HepG2 (cell line): ENCODE results near the gene NAMPT. TPM values are rescaled to one million over a fixed set of nuclear protein-coding genes. Genes with fewer than 3 reads are reported as not detected.

Source experiments
- ATAC-seq: fragments of 200-7000 bp; cut with Tn5 transposase; 3 replicates; pipeline ENCODE4 v1.9.1; 2020; ENCODE audit warnings: mild to moderate bottlenecking, moderate library complexity
- BruUV-seq: library from RNA; stranded (reverse); fragments of 400-500 nt; replicated peaks from 2 replicates; lab custom pipeline; 2021; lab: Mats Ljungman, UMichigan
- CTCF ChIA-PET: fragments of 300-600 bp; formaldehyde crosslinking; extraction: SDS; loops from one replicate; lab custom pipeline; 2021; ENCODE audit warnings: low total read pairs, inconsistent platforms, low intra/inter-chr PET ratio; lab: Yijun Ruan, JAX
- POLR2A ChIA-PET: fragments of 350-600 bp; sonication (Branson Sonifier 250); formaldehyde crosslinking; loops from one replicate; lab custom pipeline; 2020; ENCODE audit warnings: antibody characterized with exemption, inconsistent platforms; lab: Yijun Ruan, JAX
- DNase-seq: peaks from one replicate; pipeline ENCODE4 v3.0.0-alpha.2; 2015; ENCODE audit warnings: low spot score
- FAIRE-seq: peaks from 3 replicates; lab custom pipeline; 2011; peaks lifted over from hg19 to GRCh38; lab: Jason Lieb, UNC
- H2AFZ ChIP-seq: one replicate; pipeline ENCODE4 v1.6.1; 2011; ENCODE audit warnings: low read length, inconsistent platforms
- H3K27ac ChIP-seq: fragments of 300-600 bp; 3 replicates; pipeline ENCODE4 v1.8.0; 2011; ENCODE audit warnings: mixed run types, mild to moderate bottlenecking, mixed read lengths, low read length, inconsistent platforms; ENCODE audit not compliant: insufficient read depth; ENCODE audit errors: extremely low read length
- H3K27me3 ChIP-seq, 2 experiments: fragments of 200-600 bp in 1 of 2; 2 replicates in 1 of 2; 3 replicates in 1 of 2; pipeline versions ENCODE4 v1.6.0 to v1.8.0; 2011; ENCODE audit warnings: low read length in 2 of 2, mild to moderate bottlenecking in 2 of 2, moderate library complexity in 2 of 2, inconsistent platforms in 1 of 2; ENCODE audit not compliant: insufficient read depth in 2 of 2, control insufficient read depth in 1 of 2
- H3K36me3 ChIP-seq, 2 experiments: fragments of 200-600 bp in 1 of 2; replicated peaks in 1 of 2; 2 replicates in 1 of 2; 3 replicates in 1 of 2; pipeline versions ENCODE4 v1.5.1 to v1.8.0; 2011; ENCODE audit warnings: low read length in 2 of 2, inconsistent platforms in 1 of 2; ENCODE audit not compliant: insufficient read depth in 2 of 2, control insufficient read depth in 1 of 2
- H3K4me1 ChIP-seq: 2 replicates; pipeline ENCODE4 v1.5.1; 2012; ENCODE audit warnings: low read length, inconsistent platforms; ENCODE audit not compliant: insufficient read depth
- H3K4me2 ChIP-seq: 2 replicates; pipeline ENCODE4 v1.6.0; 2011; ENCODE audit warnings: low read depth, low read length, inconsistent platforms
- H3K4me3 ChIP-seq, 3 experiments: fragments of 200-600 bp in 1 of 3; sonication (generic), shearing (Covaris generic) in 1 of 3; replicated peaks in 1 of 3; 2 replicates each; pipeline ENCODE4 v1.5.1; 2011 to 2016; ENCODE audit warnings: low read length in 3 of 3, inconsistent platforms in 2 of 3, low read depth in 2 of 3, mild to moderate bottlenecking in 2 of 3, control low read depth in 1 of 3, mixed read lengths in 1 of 3; ENCODE audit not compliant: insufficient read depth in 1 of 3
- H3K79me2 ChIP-seq: one replicate; pipeline ENCODE4 v1.6.1; 2011; ENCODE audit warnings: low read length, inconsistent platforms; ENCODE audit not compliant: insufficient read depth
- H3K9ac ChIP-seq: 2 replicates; pipeline ENCODE4 v1.6.0; 2011; ENCODE audit warnings: mild to moderate bottlenecking, low read depth, low read length, inconsistent platforms; ENCODE audit not compliant: insufficient read depth
- H3K9me3 ChIP-seq: 2 replicates; pipeline ENCODE4 v1.5.1; 2012; ENCODE audit warnings: mild to moderate bottlenecking, low read length
- H4K20me1 ChIP-seq: 2 replicates; pipeline ENCODE4 v1.6.0; 2011; ENCODE audit warnings: inconsistent platforms, mild to moderate bottlenecking, low read length, moderate library complexity; ENCODE audit not compliant: insufficient read depth
- CEBPB ChIP-seq: IDR thresholded peaks from 2 replicates; pipeline ENCODE4 v1.6.1; 2011; ENCODE audit warnings: low read depth, low read length, improper control_type of control experiment, borderline replicate concordance
- RXRB ChIP-seq: IDR thresholded peaks from 2 replicates; pipeline ENCODE4 v1.6.1; 2016; ENCODE audit warnings: borderline replicate concordance, missing genetic modification reagents, missing compliant biosample characterization
- YY1 ChIP-seq: IDR thresholded peaks from 2 replicates; pipeline ENCODE4 v1.6.1; 2011; ENCODE audit warnings: low read length, low read depth, moderate library complexity, mild to moderate bottlenecking; ENCODE audit not compliant: insufficient read depth, insufficient replicate concordance
- ZMYM2 ChIP-seq: sonication (generic); formaldehyde crosslinking; IDR thresholded peaks from 2 replicates; pipeline ENCODE4 v1.8.0; 2022; ENCODE audit warnings: mild to moderate bottlenecking, missing genetic modification reagents
- ZNF296 ChIP-seq: sonication (generic); formaldehyde crosslinking; conservative IDR thresholded peaks from 2 replicates; pipeline ENCODE4 v1.5.0; 2020; ENCODE audit warnings: mild to moderate bottlenecking, missing genetic modification reagents
- ZSCAN12 ChIP-seq: sonication (generic); formaldehyde crosslinking; IDR thresholded peaks from 2 replicates; pipeline ENCODE4 v1.9.0; 2021; ENCODE audit warnings: mild to moderate bottlenecking, missing genetic modification reagents
- WGBS: methylation state at CpG from one replicate; pipeline ENCODE4 v1.1.6; 2017; ENCODE audit warnings: low lambda C conversion rate; 5-methylcytosine and 5-hydroxymethylcytosine counted together
- in situ Hi-C: cut with HindIII; loops from 2 replicates; pipeline ENCODE4 v1.10.0; 2017; ENCODE audit warnings: low pct_unique_long_range_greater_than_20kb; ENCODE audit not compliant: extremely low pct_ligation_motif_present
- intact Hi-C: fragments of 100-400 bp; cut with micrococcal nuclease; formaldehyde crosslinking; loops from one replicate; pipeline ENCODE4 v1.10.0; 2022; ENCODE audit not compliant: unreplicated experiment
- polyA plus RNA-seq, 8 experiments: library from polyadenylated mRNA; depleted of rRNA in 3 of 8; stranded (reverse) in 7 of 8; unstranded in 1 of 8; fragments of >200 nt; fragmentation: Illumina TruSeq in 4 of 8; extraction: Trizol in 4 of 8; gene quantifications; 2 replicates each; pipeline versions ENCODE4 v1.2.1 to v1.2.3, GENCODE V29; 2011 to 2016; ENCODE audit warnings: low read depth in 4 of 8, missing spikeins in 1 of 8, mixed read lengths in 1 of 8; ENCODE audit not compliant: insufficient read depth in 1 of 8
- total RNA-seq, 5 experiments: library from RNA; depleted of rRNA; stranded (reverse); fragments of >200 nt; fragmentation: Illumina TruSeq; extraction: Trizol; gene quantifications; 2 replicates each; pipeline ENCODE4 v1.2.3, GENCODE V29; 2016; ENCODE audit warnings: low read depth in 1 of 5
- TF ChIP-seq, protein P1 (sequence below): sonication (generic); formaldehyde crosslinking; IDR thresholded peaks from 2 replicates; pipeline ENCODE4 v1.4.0; 2020; ENCODE audit warnings: missing genetic modification reagents
- TF ChIP-seq, protein P2 (sequence below): sonication (generic); formaldehyde crosslinking; IDR thresholded peaks from 2 replicates; pipeline ENCODE4 v1.4.0; 2020; ENCODE audit warnings: low read depth, missing genetic modification reagents

NAMPT gene
- total and polyA plus RNA-seq, 2 of the 13 experiments (the other 11 are each of a cell fraction or from before 2014, with no cell fraction given), result 15.8 to 67.7 TPM

DNA sequence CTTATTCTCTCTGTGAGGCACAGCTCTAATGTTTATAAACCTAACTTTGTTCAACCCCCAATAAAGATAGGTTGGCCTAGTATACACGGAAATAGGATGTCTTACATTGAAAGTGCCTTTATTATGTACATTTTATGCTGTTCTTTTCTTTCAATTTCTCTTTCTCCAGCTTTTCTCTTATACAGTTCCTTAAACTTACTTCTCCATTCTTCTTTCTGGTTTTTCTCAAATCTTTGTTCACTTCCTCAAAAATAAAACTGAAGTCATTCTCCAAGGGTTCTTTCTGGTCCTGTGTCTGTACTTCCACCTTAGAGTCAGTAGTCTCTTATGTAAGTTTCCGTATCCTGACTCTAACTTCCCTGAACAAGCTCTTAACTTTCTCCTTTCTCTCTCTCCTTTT lies 29.2 kb upstream of the NAMPT start:
- CTCF ChIA-PET, result no interaction called here
- H3K27ac ChIP-seq, result no peak overlapping the region
- intact Hi-C loops, result no loop called here

More for the DNA sequence above, 29.2 kb upstream of the NAMPT start:
- Histone ChIP-seq H3K4me2 (no peak overlapping the region), H3K9me3 (no peaks in the 10 kb centered on the region), H3K36me3 (no peaks in the 10 kb centered on the region), H3K4me3 (no peak overlapping the region), H3K27me3 (no peaks in the 10 kb centered on the region; a peak in 1 of 5 replicates), H3K4me1 (0 out of 2 replicates have a peak, but pooled peaks cover 8% of the 10 kb centered on the region), H4K20me1 (no peaks in the 10 kb centered on the region), H3K79me2 (no peaks in the 10 kb centered on the region), H2AFZ (no peak overlapping the region), H3K9ac (no peak overlapping the region)
- TF ChIP-seq, protein P1, sequence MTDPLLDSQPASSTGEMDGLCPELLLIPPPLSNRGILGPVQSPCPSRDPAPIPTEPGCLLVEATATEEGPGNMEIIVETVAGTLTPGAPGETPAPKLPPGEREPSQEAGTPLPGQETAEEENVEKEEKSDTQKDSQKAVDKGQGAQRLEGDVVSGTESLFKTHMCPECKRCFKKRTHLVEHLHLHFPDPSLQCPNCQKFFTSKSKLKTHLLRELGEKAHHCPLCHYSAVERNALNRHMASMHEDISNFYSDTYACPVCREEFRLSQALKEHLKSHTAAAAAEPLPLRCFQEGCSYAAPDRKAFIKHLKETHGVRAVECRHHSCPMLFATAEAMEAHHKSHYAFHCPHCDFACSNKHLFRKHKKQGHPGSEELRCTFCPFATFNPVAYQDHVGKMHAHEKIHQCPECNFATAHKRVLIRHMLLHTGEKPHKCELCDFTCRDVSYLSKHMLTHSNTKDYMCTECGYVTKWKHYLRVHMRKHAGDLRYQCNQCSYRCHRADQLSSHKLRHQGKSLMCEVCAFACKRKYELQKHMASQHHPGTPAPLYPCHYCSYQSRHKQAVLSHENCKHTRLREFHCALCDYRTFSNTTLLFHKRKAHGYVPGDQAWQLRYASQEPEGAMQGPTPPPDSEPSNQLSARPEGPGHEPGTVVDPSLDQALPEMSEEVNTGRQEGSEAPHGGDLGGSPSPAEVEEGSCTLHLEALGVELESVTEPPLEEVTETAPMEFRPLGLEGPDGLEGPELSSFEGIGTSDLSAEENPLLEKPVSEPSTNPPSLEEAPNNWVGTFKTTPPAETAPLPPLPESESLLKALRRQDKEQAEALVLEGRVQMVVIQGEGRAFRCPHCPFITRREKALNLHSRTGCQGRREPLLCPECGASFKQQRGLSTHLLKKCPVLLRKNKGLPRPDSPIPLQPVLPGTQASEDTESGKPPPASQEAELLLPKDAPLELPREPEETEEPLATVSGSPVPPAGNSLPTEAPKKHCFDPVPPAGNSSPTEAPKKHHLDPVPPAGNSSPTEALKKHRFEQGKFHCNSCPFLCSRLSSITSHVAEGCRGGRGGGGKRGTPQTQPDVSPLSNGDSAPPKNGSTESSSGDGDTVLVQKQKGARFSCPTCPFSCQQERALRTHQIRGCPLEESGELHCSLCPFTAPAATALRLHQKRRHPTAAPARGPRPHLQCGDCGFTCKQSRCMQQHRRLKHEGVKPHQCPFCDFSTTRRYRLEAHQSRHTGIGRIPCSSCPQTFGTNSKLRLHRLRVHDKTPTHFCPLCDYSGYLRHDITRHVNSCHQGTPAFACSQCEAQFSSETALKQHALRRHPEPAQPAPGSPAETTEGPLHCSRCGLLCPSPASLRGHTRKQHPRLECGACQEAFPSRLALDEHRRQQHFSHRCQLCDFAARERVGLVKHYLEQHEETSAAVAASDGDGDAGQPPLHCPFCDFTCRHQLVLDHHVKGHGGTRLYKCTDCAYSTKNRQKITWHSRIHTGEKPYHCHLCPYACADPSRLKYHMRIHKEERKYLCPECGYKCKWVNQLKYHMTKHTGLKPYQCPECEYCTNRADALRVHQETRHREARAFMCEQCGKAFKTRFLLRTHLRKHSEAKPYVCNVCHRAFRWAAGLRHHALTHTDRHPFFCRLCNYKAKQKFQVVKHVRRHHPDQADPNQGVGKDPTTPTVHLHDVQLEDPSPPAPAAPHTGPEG (CRISPR knock-in tag), result no peak
- TF ChIP-seq ZSCAN12 (CRISPR knock-in tag) (no peak), YY1 (no peak), ZMYM2 (CRISPR knock-in tag) (no peak), ZNF296 (no peak), CEBPB (no peak), RXRB (CRISPR knock-in tag) (no peak)
- TF ChIP-seq, protein P2, sequence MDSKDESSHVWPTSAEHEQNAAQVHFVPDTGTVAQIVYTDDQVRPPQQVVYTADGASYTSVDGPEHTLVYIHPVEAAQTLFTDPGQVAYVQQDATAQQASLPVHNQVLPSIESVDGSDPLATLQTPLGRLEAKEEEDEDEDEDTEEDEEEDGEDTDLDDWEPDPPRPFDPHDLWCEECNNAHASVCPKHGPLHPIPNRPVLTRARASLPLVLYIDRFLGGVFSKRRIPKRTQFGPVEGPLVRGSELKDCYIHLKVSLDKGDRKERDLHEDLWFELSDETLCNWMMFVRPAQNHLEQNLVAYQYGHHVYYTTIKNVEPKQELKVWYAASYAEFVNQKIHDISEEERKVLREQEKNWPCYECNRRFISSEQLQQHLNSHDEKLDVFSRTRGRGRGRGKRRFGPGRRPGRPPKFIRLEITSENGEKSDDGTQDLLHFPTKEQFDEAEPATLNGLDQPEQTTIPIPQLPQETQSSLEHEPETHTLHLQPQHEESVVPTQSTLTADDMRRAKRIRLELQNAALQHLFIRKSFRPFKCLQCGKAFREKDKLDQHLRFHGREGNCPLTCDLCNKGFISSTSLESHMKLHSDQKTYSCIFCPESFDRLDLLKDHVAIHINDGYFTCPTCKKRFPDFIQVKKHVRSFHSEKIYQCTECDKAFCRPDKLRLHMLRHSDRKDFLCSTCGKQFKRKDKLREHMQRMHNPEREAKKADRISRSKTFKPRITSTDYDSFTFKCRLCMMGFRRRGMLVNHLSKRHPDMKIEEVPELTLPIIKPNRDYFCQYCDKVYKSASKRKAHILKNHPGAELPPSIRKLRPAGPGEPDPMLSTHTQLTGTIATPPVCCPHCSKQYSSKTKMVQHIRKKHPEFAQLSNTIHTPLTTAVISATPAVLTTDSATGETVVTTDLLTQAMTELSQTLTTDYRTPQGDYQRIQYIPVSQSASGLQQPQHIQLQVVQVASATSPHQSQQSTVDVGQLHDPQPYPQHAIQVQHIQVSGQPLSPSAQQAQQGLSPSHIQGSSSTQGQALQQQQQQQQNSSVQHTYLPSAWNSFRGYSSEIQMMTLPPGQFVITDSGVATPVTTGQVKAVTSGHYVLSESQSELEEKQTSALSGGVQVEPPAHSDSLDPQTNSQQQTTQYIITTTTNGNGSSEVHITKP (CRISPR knock-in tag), result no peak
- BruUV-seq, result no TSS peak
- no peak for ATAC-seq
- in situ Hi-C loops, result no loop called here
- POLR2A ChIA-PET, result no interaction called here
- DNase-seq, result no peak
- WGBS, result 47% methylated on average over 2 of the region's 2 CpGs
- no peak for FAIRE-seq
